Myocyte (in vitro differentiated cells): ENCODE data around the gene INTS11. TPM values are rescaled to one million over a fixed set of nuclear protein-coding genes. Genes with fewer than 3 reads are reported as not detected.

Experiments used
- DNase-seq: peaks from one replicate; pipeline ENCODE4 v3.0.0-alpha.2; 2012; ENCODE audit warnings: low read depth
- total RNA-seq: library from RNA; depleted of rRNA; stranded (reverse); fragments of >200 nt; gene quantifications from 2 replicates; pipeline ENCODE4 v1.2.3, GENCODE V29; 2014

INTS11 gene
- total RNA-seq, 1 donor from 2014 or later: 74.5 TPM

GRCh38 chr1:1303736-1304135 lies 20.7 kb downstream of the INTS11 start:
- DNase-seq: peak; percentile 47

GRCh38 chr1:1302951-1303509 lies 21.4 kb downstream of the INTS11 start:
- DNase-seq: peak; percentile 29

- no peak for DNase-seq
These were observed 22.4 kb downstream of the INTS11 start for GRCh38 chr1:1302006-1302430.

GRCh38 chr1:1300352-1300739 lies 24.1 kb downstream of the INTS11 start:
- no peak for DNase-seq

GRCh38 chr1:1299686-1300351 lies 24.6 kb downstream of the INTS11 start:
- DNase-seq: no peak

- peak; percentile 95 for DNase-seq
These were observed 25.4 kb downstream of the INTS11 start for GRCh38 chr1:1298861-1299685.

GRCh38 chr1:1297802-1298424 lies 26.5 kb downstream of the INTS11 start:
- DNase-seq: no peak

GRCh38 chr1:1296070-1297061 lies 28.1 kb downstream of the INTS11 start:
- DNase-seq: no peak

- DNase-seq: no peak
These were observed 29.1 kb downstream of the INTS11 start for GRCh38 chr1:1295154-1295923.

GRCh38 chr1:1294250-1294890 lies 30.1 kb downstream of the INTS11 start:
- no peak for DNase-seq

- DNase-seq: no peak
These were observed 30.9 kb downstream of the INTS11 start for GRCh38 chr1:1293263-1294249.

- DNase-seq: no peak
These were observed 31.6 kb downstream of the INTS11 start for GRCh38 chr1:1292851-1293250.

GRCh38 chr1:1292442-1292779 lies 32.0 kb downstream of the INTS11 start:
- no peak for DNase-seq

GRCh38 chr1:1291548-1292441 lies 32.7 kb downstream of the INTS11 start:
- peak; percentile 54 for DNase-seq

GRCh38 chr1:1291023-1291528 lies 33.4 kb downstream of the INTS11 start:
- peak; percentile 43 for DNase-seq

GRCh38 chr1:1290238-1290731 lies 34.2 kb downstream of the INTS11 start:
- no peak for DNase-seq
